ENCODE results near the gene CDC20B.
A peak's percentile ranks its signal among the peaks of the same experiment; 100 is the strongest.
"Not testable (repeated sequence)": the region's sequence is repeated elsewhere in the genome, so short reads cannot be mapped to it uniquely, and the experiment has no call there.

Gene CDC20B

DNA sequence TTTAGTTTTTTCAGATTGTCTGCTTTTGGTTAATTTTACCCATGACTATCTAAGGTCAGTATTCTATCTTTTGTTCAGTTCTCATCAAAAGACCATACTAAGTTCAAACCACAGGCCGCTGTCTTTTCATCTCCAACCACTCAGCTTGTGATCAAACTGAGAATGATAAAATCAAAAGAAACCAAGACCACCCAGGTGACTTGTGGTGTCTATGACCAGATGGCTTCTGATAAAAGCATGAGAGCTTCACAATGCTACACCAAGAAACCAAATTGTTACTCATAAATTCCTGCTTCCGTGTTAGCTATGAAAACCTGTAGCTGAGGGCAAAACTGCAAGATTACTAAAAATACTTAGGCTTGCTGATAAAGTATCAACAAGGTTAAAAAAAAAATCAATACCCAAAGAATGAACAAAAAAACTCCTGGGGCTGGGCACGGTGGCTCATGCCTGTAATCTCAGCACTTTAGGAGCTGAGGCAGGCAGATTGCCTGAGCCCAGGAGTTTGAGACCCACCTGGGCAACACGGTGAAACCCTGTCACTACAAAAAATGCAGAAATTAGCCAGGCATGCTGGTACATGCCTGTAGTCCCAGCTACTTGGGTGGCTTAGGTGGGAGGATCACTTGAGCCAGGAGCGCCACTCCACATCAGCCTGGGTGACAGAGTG lies 38.8 kb downstream of the CDC20B start:
- TF ChIP-seq, protein P1, sequence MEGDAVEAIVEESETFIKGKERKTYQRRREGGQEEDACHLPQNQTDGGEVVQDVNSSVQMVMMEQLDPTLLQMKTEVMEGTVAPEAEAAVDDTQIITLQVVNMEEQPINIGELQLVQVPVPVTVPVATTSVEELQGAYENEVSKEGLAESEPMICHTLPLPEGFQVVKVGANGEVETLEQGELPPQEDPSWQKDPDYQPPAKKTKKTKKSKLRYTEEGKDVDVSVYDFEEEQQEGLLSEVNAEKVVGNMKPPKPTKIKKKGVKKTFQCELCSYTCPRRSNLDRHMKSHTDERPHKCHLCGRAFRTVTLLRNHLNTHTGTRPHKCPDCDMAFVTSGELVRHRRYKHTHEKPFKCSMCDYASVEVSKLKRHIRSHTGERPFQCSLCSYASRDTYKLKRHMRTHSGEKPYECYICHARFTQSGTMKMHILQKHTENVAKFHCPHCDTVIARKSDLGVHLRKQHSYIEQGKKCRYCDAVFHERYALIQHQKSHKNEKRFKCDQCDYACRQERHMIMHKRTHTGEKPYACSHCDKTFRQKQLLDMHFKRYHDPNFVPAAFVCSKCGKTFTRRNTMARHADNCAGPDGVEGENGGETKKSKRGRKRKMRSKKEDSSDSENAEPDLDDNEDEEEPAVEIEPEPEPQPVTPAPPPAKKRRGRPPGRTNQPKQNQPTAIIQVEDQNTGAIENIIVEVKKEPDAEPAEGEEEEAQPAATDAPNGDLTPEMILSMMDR (IDR thresholded peaks at IDR 0.05; ENCODE audit: low read depth, low read length) = no peak
- no peak for DNase-seq (ENCODE audit: low read depth, low spot score)
- in situ Hi-C loops (cut with HindIII; ENCODE audit: low sequenced_read_pairs) = no loop called here
- H3K4me3 ChIP-seq (ENCODE audit: low read depth, low read length) = no peak overlapping the region

DNA sequence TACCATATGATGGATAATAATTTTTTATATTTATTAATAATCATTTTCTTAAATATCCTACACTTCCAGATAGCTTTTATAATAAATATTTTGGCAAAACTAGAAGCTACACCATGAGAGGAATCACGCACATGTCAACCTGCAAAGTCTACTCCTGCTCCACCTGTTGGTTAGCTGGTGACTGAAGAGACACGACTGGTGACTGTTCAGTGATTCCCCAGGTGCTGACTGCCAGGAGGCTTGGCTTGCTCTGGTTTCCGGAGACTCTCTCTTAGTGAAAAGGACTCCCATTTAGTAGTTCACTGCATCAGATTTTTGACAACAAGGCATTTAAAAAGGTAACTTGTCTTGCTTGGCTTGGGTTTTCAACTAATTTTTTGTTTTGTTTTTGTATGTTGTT lies 49.6 kb downstream of the CDC20B start:
- TF ChIP-seq, protein P1 (IDR thresholded peaks at IDR 0.05; ENCODE audit: low read depth, low read length) = no peak
- in situ Hi-C loops (cut with HindIII; ENCODE audit: low sequenced_read_pairs) = no loop called here
- no peak overlapping the region for H3K4me3 ChIP-seq (ENCODE audit: low read depth, low read length)
- DNase-seq (ENCODE audit: low read depth, low spot score) = no peak

- no peak overlapping the region for H3K4me3 ChIP-seq (ENCODE audit: low read depth, low read length)
- TF ChIP-seq, protein P1 (IDR thresholded peaks at IDR 0.05; ENCODE audit: low read depth, low read length) = no peak
- no peak for DNase-seq (ENCODE audit: low read depth, low spot score)
- in situ Hi-C loops (cut with HindIII; ENCODE audit: low sequenced_read_pairs) = no loop called here
Observed at GRCh38 chr5:55114061-55114460, 58.9 kb downstream of the CDC20B start.

DNA sequence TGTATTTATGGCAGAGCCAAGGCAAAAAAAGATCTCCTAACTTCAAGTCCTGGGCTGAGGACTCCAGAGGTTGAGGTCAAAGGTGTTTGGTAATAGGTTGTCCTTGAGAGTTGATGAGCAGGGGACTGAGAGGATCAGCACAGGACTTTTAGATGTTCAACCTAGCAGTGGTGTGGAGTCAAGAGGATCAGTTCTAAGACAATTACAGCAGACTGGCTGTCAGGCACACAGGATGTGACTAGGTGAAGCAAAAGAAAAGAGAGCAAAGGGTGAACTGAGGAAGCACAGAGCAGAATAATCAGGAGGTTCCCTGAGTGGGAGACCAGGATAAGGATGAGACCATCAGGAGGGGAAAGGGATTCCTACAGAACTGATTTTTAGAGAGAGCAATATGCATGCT lies 59.6 kb downstream of the CDC20B start:
- in situ Hi-C loops (cut with HindIII; ENCODE audit: low sequenced_read_pairs) = no loop called here
- TF ChIP-seq, protein P1 (IDR thresholded peaks at IDR 0.05; ENCODE audit: low read depth, low read length) = no peak
- no peak overlapping the region for H3K4me3 ChIP-seq (ENCODE audit: low read depth, low read length)
- DNase-seq (ENCODE audit: low read depth, low spot score) = no peak

DNA sequence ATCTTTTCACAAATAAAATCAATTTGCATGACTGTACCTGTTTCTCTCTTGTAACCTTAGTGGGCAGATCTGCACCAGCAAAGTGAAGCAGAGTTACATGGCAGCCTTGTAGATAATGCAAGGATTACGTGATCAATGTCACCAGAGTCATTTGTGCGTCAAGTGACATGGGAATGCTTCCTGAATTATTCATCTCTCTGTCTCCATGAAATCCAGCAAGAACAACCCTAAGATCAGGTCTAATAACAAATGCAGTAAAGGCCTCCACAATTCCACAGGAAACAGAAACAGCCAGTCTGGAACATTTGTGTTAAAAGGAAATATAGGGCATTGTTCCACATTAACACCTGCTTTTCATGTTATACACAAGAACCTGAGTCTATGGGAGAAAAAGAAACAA lies 62.8 kb downstream of the CDC20B start:
- no peak for DNase-seq (ENCODE audit: low read depth, low spot score)

GRCh38 chr5:55108661-55109060 lies 64.3 kb downstream of the CDC20B start:
- in situ Hi-C loops (cut with HindIII; ENCODE audit: low sequenced_read_pairs) = no loop called here
- DNase-seq (ENCODE audit: low read depth, low spot score) = peak; percentile 8
- TF ChIP-seq, protein P1 (IDR thresholded peaks at IDR 0.05; ENCODE audit: low read depth, low read length) = no peak
- no peak overlapping the region for H3K4me3 ChIP-seq (ENCODE audit: low read depth, low read length)

More for the DNA sequence above, 62.8 kb downstream of the CDC20B start:
- H3K4me3 ChIP-seq (ENCODE audit: low read depth, low read length) = no peak overlapping the region
- in situ Hi-C loops (cut with HindIII; ENCODE audit: low sequenced_read_pairs) = no loop called here
- TF ChIP-seq, protein P1 (IDR thresholded peaks at IDR 0.05; ENCODE audit: low read depth, low read length) = no peak

DNA sequence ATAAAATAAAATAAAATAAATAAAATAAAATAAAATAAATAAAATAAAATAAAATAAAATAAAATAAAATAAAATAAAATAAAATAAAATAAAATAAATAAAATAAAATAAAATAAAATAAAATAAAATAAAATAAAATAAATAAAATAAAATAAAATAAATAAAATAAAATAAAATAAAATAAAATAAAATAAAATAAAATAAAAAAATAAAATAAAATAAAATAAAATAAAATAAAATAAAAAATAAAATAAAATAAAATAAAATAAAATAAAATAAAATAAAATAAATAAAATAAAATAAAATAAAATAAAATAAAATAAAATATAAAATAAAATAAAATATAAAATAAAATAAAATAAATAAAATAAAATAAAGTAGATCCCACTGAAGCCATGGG lies 67.0 kb downstream of the CDC20B start:
- DNase-seq (ENCODE audit: low read depth, low spot score); in situ Hi-C loops (cut with HindIII; ENCODE audit: low sequenced_read_pairs); H3K4me3 ChIP-seq (ENCODE audit: low read depth, low read length): not testable (repeated sequence)

Data from astrocyte of the spinal cord (primary cell).